Measurements from ENCODE around the gene PLCH1. TPM values are rescaled to one million over a fixed set of nuclear protein-coding genes. Genes with fewer than 3 reads are reported as not detected.

PLCH1 gene
- polyA plus RNA-seq, 1 experiment = 0.04 TPM

DNA sequence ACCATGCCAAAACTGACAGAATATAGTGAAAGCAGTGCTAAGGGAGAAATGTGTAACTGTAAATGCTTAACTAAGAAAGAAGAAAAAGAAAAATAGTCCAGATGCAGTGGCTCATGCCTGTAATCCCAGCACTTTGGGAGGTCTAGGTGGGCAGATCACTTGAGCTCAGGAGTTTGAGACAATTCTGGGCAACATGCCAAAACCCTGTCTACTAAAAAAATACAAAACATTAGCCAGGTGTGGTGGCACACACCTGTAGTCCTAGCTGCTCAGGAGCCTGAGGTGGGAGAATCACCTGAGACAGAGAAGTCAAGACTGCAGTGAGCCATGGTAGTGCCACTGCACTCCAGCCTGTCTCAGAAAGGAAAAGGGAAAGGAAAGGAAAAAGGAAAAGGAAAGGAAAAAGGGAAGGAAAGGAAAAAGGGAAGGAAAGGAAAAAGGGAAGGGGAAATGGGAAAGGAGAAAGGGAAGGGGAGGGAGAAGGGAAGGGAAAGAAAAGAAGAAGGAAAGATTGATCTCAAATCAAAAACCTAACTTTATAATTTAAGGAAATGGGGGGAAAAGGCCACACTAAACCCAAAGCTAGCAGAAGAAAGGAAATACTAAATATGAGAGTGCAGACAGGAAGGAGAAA lies 40.9 kb upstream of the PLCH1 start:
- H3K9me3 ChIP-seq (ENCODE audit: control insufficient read depth, insufficient read depth, low read length) = no peaks in the 10 kb centered on the region
- TF ChIP-seq, protein P1, sequence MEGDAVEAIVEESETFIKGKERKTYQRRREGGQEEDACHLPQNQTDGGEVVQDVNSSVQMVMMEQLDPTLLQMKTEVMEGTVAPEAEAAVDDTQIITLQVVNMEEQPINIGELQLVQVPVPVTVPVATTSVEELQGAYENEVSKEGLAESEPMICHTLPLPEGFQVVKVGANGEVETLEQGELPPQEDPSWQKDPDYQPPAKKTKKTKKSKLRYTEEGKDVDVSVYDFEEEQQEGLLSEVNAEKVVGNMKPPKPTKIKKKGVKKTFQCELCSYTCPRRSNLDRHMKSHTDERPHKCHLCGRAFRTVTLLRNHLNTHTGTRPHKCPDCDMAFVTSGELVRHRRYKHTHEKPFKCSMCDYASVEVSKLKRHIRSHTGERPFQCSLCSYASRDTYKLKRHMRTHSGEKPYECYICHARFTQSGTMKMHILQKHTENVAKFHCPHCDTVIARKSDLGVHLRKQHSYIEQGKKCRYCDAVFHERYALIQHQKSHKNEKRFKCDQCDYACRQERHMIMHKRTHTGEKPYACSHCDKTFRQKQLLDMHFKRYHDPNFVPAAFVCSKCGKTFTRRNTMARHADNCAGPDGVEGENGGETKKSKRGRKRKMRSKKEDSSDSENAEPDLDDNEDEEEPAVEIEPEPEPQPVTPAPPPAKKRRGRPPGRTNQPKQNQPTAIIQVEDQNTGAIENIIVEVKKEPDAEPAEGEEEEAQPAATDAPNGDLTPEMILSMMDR (IDR thresholded peaks at IDR 0.05; ENCODE audit: low read depth, low read length) = no peak
- ChIA-PET CTCF (interaction anchor here (0.7 to 1.3 kb wide), 2 partner anchors 20 to 21 kb away, joined by 3 to 5 read pairs; partner anchors contain the start of gene C3orf33), POLR2A (no interaction called here)
- no peak overlapping the region for H3K4me3 ChIP-seq (ENCODE audit: low read depth, low read length)
- no peak overlapping the region for H3K27ac ChIP-seq (ENCODE audit: low read depth, low read length)
- H3K27me3 ChIP-seq (ENCODE audit: control insufficient read depth, insufficient read depth, low read length) = no peaks in the 10 kb centered on the region
- no peak for DNase-seq (ENCODE audit: low read depth, low spot score)

DNA sequence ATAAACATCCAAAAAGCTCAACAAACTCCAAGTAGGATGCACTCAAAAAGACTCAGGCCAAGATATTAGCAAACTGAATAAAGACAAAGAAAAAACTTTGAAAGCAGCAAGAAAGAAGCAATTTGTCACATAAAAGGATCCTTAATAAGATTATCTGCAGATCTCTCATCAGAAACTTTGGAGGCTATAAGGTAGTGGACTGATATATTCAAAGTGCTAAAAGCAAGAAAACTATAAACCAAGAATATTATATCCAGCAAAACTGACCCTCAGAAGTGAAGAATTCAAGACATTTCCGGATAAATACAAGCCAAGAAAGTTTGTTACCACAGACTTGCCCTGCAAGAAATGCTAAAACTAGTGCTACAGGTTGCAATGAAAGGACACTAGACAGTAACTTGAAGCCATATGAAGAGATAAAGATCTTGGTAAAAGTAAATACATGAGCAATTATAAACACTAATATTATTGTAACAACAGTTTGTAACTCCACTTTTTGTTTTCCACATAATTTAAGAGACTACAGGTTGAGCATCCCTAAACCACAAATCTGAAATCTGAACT lies 37.6 kb upstream of the PLCH1 start:
- Histone ChIP-seq H3K9me3 (ENCODE audit: control insufficient read depth, insufficient read depth, low read length) (no peaks in the 10 kb centered on the region), H3K4me3 (ENCODE audit: low read depth, low read length) (no peak overlapping the region), H3K27ac (ENCODE audit: low read depth, low read length) (no peak overlapping the region), H3K27me3 (ENCODE audit: control insufficient read depth, insufficient read depth, low read length) (no peaks in the 10 kb centered on the region)
- TF ChIP-seq, protein P1 (IDR thresholded peaks at IDR 0.05; ENCODE audit: low read depth, low read length) = no peak
- ChIA-PET POLR2A (no interaction called here), CTCF (interaction anchor here (1.4 kb wide), 1 partner anchor 23 kb away, joined by 6 read pairs; the partner anchor contains the start of gene C3orf33)
- no peak for DNase-seq (ENCODE audit: low read depth, low spot score)

DNA sequence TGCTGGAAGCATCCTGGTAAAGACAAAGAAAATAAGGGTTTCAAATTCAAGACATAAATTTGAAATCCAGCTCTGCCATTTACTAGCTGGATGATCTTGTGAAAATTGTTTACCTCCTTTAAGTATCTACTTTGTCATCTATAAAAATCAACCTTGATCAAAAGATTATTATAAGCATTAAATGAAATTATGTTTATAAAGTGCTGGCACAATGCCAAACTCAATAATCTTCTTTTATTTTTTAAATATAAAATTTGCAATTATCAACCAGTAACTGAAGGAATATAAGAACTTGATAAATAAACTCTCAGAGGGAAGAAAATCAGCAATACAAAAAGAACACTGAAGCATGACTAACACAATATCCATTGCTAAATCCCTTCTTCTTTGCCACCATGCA lies 35.4 kb upstream of the PLCH1 start:
- no peaks in the 10 kb centered on the region for H3K27me3 ChIP-seq (ENCODE audit: control insufficient read depth, insufficient read depth, low read length)
- ChIA-PET POLR2A (no interaction called here), CTCF (interaction anchor here (1.9 kb wide), 1 partner anchor 26 kb away, joined by 15 read pairs; the partner anchor contains the start of gene C3orf33)
- DNase-seq (ENCODE audit: low read depth, low spot score) = no peak
- H3K4me3 ChIP-seq (ENCODE audit: low read depth, low read length) = no peak overlapping the region
- no peak overlapping the region for H3K27ac ChIP-seq (ENCODE audit: low read depth, low read length)
- H3K9me3 ChIP-seq (ENCODE audit: control insufficient read depth, insufficient read depth, low read length) = no peaks in the 10 kb centered on the region
- TF ChIP-seq, protein P1 (IDR thresholded peaks at IDR 0.05; ENCODE audit: low read depth, low read length) = no peak

DNA sequence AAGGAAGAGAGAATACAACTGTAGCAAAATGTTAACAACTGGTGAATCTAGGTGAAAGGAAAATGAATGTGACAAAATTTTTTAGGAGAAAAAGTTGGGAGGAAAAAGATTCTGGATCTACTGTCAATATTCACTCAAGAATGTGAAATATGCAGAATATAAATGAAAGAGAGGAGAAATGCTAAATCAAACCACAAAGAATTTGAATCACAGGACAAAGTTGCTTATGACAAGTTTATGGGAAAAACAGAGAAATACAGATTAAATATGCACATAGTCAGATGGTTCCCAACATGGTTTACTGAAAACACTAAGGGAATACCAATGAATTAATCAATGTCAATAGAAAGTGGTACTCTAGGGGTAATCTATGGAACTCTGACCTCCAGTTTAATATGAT lies 33.6 kb upstream of the PLCH1 start:
- DNase-seq (ENCODE audit: low read depth, low spot score) = no peak
- no peaks in the 10 kb centered on the region for H3K9me3 ChIP-seq (ENCODE audit: control insufficient read depth, insufficient read depth, low read length)
- no peak overlapping the region for H3K27ac ChIP-seq (ENCODE audit: low read depth, low read length)
- CTCF ChIA-PET = no interaction called here
- H3K27me3 ChIP-seq (ENCODE audit: control insufficient read depth, insufficient read depth, low read length) = no peaks in the 10 kb centered on the region
- TF ChIP-seq, protein P1 (IDR thresholded peaks at IDR 0.05; ENCODE audit: low read depth, low read length) = no peak
- POLR2A ChIA-PET = no interaction called here
- H3K4me3 ChIP-seq (ENCODE audit: low read depth, low read length) = no peak overlapping the region

DNA sequence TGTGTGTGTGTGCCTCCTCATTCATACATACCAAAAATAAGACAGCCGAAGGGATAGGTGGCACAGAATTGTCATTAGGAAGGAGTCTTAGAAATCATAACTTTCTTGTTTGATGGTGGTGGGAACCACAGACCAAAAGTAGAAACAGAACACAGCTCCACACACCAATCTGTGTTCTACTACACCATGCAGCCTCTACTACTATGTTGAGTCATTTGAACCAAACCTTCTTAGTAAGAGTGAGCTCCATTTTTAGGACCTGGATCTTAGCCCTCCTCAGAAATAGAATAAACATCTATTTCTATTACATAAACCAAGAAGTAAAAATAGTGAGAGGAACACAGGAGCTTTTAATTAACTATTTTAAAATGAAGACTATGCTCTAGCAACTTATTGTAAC lies 27.9 kb upstream of the PLCH1 start:
- DNase-seq (ENCODE audit: low read depth, low spot score) = no peak

More for the DNA sequence above, 27.9 kb upstream of the PLCH1 start:
- POLR2A ChIA-PET = interaction anchor here (0.7 kb wide), 1 partner anchor 33 kb away, joined by 5 read pairs; the partner anchor contains the start of gene C3orf33
- TF ChIP-seq, protein P1 (IDR thresholded peaks at IDR 0.05; ENCODE audit: low read depth, low read length) = no peak
- no peaks in the 10 kb centered on the region for H3K27me3 ChIP-seq (ENCODE audit: control insufficient read depth, insufficient read depth, low read length)
- peaks cover 3% of the 10 kb centered on the region; the same call in 1 of the 2 replicates for H3K9me3 ChIP-seq (ENCODE audit: control insufficient read depth, insufficient read depth, low read length)
- CTCF ChIA-PET = interaction anchor here (0.6 to 1.4 kb wide), 3 partner anchors 25 to 34 kb away, joined by 3 to 7 read pairs (median 7); partner anchors contain the start of gene C3orf33
- no peak overlapping the region for H3K27ac ChIP-seq (ENCODE audit: low read depth, low read length)
- no peak overlapping the region for H3K4me3 ChIP-seq (ENCODE audit: low read depth, low read length)
